GM19468 (cell line): ENCODE data around the gene WASL.

ENCODE experiments used
- ATAC-seq: cut with Tn5 transposase; IDR thresholded peaks from one replicate; pipeline ENCODE4 v1.9.1; 2021; ENCODE audit warnings: mild to moderate bottlenecking, moderate library complexity, moderate number of reproducible peaks; ENCODE audit not compliant: unreplicated experiment; ENCODE audit errors: extremely low read depth

WASL gene

GRCh38 chr7:123709525-123709924 lies 39.3 kb downstream of the WASL start:
- ATAC-seq, result no peak

- no peak for ATAC-seq
These were observed 43.4 kb downstream of the WASL start for GRCh38 chr7:123705211-123705901.

- no peak for ATAC-seq
These were observed 52.7 kb downstream of the WASL start for GRCh38 chr7:123695944-123696677.

- ATAC-seq, result no peak
These were observed 56.3 kb downstream of the WASL start for GRCh38 chr7:123692471-123692877.

GRCh38 chr7:123690550-123690949 lies 58.3 kb downstream of the WASL start:
- no peak for ATAC-seq

- ATAC-seq, result no peak
These were observed 59.6 kb downstream of the WASL start for GRCh38 chr7:123689250-123689649.

- no peak for ATAC-seq
These were observed 61.1 kb downstream of the WASL start for GRCh38 chr7:123687727-123688126.

GRCh38 chr7:123687161-123687560 lies 61.6 kb downstream of the WASL start:
- ATAC-seq, result no peak

GRCh38 chr7:123682690-123683089 lies 66.1 kb downstream of the WASL start:
- ATAC-seq, result no peak

- ATAC-seq, result no peak
These were observed 67.2 kb downstream of the WASL start for GRCh38 chr7:123681561-123681960.

GRCh38 chr7:123680580-123680979 lies 68.2 kb downstream of the WASL start:
- no peak for ATAC-seq

GRCh38 chr7:123679614-123680013 lies 69.2 kb downstream of the WASL start:
- ATAC-seq, result no peak

GRCh38 chr7:123677061-123677715 lies 71.6 kb downstream of the WASL start:
- ATAC-seq, result no peak

- ATAC-seq, result no peak
These were observed 73.7 kb downstream of the WASL start for GRCh38 chr7:123675181-123675473.

- ATAC-seq, result no peak
These were observed 74.2 kb downstream of the WASL start for GRCh38 chr7:123674399-123675180.

GRCh38 chr7:123673752-123674398 lies 74.9 kb downstream of the WASL start:
- no peak for ATAC-seq

GRCh38 chr7:123673137-123673732 lies 75.6 kb downstream of the WASL start:
- ATAC-seq, result no peak

GRCh38 chr7:123669485-123669884 lies 79.3 kb downstream of the WASL start:
- ATAC-seq, result no peak

GRCh38 chr7:123666492-123666891 lies 82.3 kb downstream of the WASL start:
- ATAC-seq, result no peak

GRCh38 chr7:123665896-123666295 lies 82.9 kb downstream of the WASL start:
- no peak for ATAC-seq
